Mesenchymal stem cell (in vitro differentiated cells and primary cell): ENCODE results near the gene MYCT1.
"Not testable (repeated sequence)": the region's sequence is repeated elsewhere in the genome, so short reads cannot be mapped to it uniquely, and the experiment has no call there.

Experiments used
- DNase-seq: peaks from one replicate; pipeline ENCODE4 v3.0.0-alpha.2; 2013
- H2AFZ ChIP-seq: one replicate; pipeline ENCODE4 v1.6.1; 2013; ENCODE audit warnings: low read depth, mild to moderate bottlenecking, control low read depth, inconsistent platforms, low read length, moderate library complexity
- H2AK5ac ChIP-seq: 2 replicates; pipeline ENCODE4 v1.6.1; 2013; ENCODE audit warnings: low read length, moderate library complexity, mild to moderate bottlenecking, inconsistent platforms; ENCODE audit not compliant: severe bottlenecking
- H2BK120ac ChIP-seq: one replicate; pipeline ENCODE4 v1.6.1; 2013; ENCODE audit warnings: low read depth, mild to moderate bottlenecking, inconsistent platforms, low read length, moderate library complexity
- H2BK12ac ChIP-seq, 2 experiments: one replicate each; pipeline ENCODE4 v1.6.1; 2013; ENCODE audit warnings: inconsistent platforms in 2 of 2, low read length in 2 of 2, mild to moderate bottlenecking in 2 of 2, moderate library complexity in 2 of 2, control low read depth in 1 of 2
- H2BK15ac ChIP-seq: one replicate; pipeline ENCODE4 v1.6.1; 2013; ENCODE audit warnings: mild to moderate bottlenecking, low read depth, inconsistent platforms; ENCODE audit not compliant: poor library complexity, severe bottlenecking
- H2BK5ac ChIP-seq: 2 replicates; pipeline ENCODE4 v1.6.1; 2013; ENCODE audit warnings: low read depth, mild to moderate bottlenecking, low read length, control low read depth, inconsistent platforms; ENCODE audit not compliant: poor library complexity, severe bottlenecking
- H3K14ac ChIP-seq, 2 experiments: one replicate each; pipeline ENCODE4 v1.6.1; 2013; ENCODE audit warnings: inconsistent platforms in 2 of 2, low read length in 2 of 2, control low read depth in 1 of 2, mild to moderate bottlenecking in 1 of 2, moderate library complexity in 1 of 2
- H3K18ac ChIP-seq, 2 experiments: one replicate each; pipeline ENCODE4 v1.6.1; 2013; ENCODE audit warnings: inconsistent platforms in 2 of 2, low read length in 2 of 2, control low read depth in 1 of 2, low read depth in 1 of 2, mild to moderate bottlenecking in 1 of 2
- H3K23ac ChIP-seq, 2 experiments: one replicate each; pipeline ENCODE4 v1.6.1; 2013; ENCODE audit warnings: inconsistent platforms in 2 of 2, low read length in 2 of 2, mild to moderate bottlenecking in 2 of 2, moderate library complexity in 2 of 2, control low read depth in 1 of 2
- H3K27ac ChIP-seq: 2 replicates; pipeline ENCODE4 v1.5.1; 2013; ENCODE audit warnings: mild to moderate bottlenecking, moderate library complexity, low read length, control low read depth, inconsistent platforms; ENCODE audit not compliant: poor library complexity, severe bottlenecking
- H3K27me3 ChIP-seq, 2 experiments: 2 replicates each; pipeline versions ENCODE4 v1.6.1 to v1.7.0; 2013; ENCODE audit warnings: low read length in 2 of 2, mild to moderate bottlenecking in 2 of 2, moderate library complexity in 2 of 2, control low read depth in 1 of 2, inconsistent platforms in 1 of 2; ENCODE audit not compliant: control insufficient read depth in 1 of 2, insufficient read depth in 1 of 2
- H3K36me3 ChIP-seq, 2 experiments: 2 replicates each; pipeline versions ENCODE4 v1.6.1 to v1.7.0; 2013; ENCODE audit warnings: low read length in 2 of 2, control low read depth in 1 of 2, inconsistent platforms in 1 of 2, low read depth in 1 of 2, mild to moderate bottlenecking in 1 of 2; ENCODE audit not compliant: insufficient read depth in 2 of 2, control insufficient read depth in 1 of 2
- H3K4ac ChIP-seq, 2 experiments: one replicate each; pipeline ENCODE4 v1.6.1; 2013; ENCODE audit warnings: inconsistent platforms in 2 of 2, low read length in 2 of 2, mild to moderate bottlenecking in 2 of 2, moderate library complexity in 2 of 2, control low read depth in 1 of 2, low read depth in 1 of 2
- H3K4me1 ChIP-seq: 2 replicates; pipeline ENCODE4 v1.6.1; 2013; ENCODE audit warnings: low read depth, low read length, control low read depth; ENCODE audit not compliant: control insufficient read depth, insufficient read depth
- H3K4me2 ChIP-seq: 2 replicates; pipeline ENCODE4 v1.6.1; 2013; ENCODE audit warnings: low read length, mild to moderate bottlenecking, inconsistent platforms; ENCODE audit not compliant: poor library complexity, severe bottlenecking
- H3K4me3 ChIP-seq, 2 experiments: 2 replicates each; pipeline versions ENCODE4 v1.5.1 to v1.7.0; 2013; ENCODE audit warnings: low read length in 2 of 2, mild to moderate bottlenecking in 2 of 2, control low read depth in 1 of 2, low read depth in 1 of 2; ENCODE audit not compliant: insufficient read depth in 1 of 2
- H3K79me1 ChIP-seq: replicated peaks from 2 replicates; pipeline ENCODE4 v1.6.1; 2013; ENCODE audit warnings: mild to moderate bottlenecking, control low read depth, low read length, inconsistent platforms; ENCODE audit not compliant: poor library complexity, severe bottlenecking
- H3K9ac ChIP-seq: 2 replicates; pipeline ENCODE4 v1.7.0; 2013; ENCODE audit warnings: mild to moderate bottlenecking, low read length, moderate library complexity
- H3K9me3 ChIP-seq: 2 replicates; pipeline ENCODE4 v1.7.0; 2013; ENCODE audit warnings: mild to moderate bottlenecking, low read length; ENCODE audit not compliant: control insufficient read depth
- H4K8ac ChIP-seq: one replicate; pipeline ENCODE4 v1.6.1; 2013; ENCODE audit warnings: inconsistent platforms, mild to moderate bottlenecking, low read length, moderate library complexity
- H4K91ac ChIP-seq: one replicate; pipeline ENCODE4 v1.6.1; 2013; ENCODE audit warnings: mild to moderate bottlenecking, low read length, inconsistent platforms
- WGBS: methylation state at CpG from one replicate; pipeline ENCODE4 v1.1.7; 2013; ENCODE audit warnings: mixed read lengths; 5-methylcytosine and 5-hydroxymethylcytosine counted together

The MYCT1 gene

GRCh38 chr6:152680879-152681517, 16.7 kb upstream of the MYCT1 start:
- no peaks in the 10 kb centered on the region for H3K9me3 ChIP-seq
- H4K8ac ChIP-seq = no peak overlapping the region
- H3K27ac ChIP-seq = no peak overlapping the region
- H3K27me3 ChIP-seq = no peaks in the 10 kb centered on the region
- H2BK5ac ChIP-seq = no peak overlapping the region
- no peak overlapping the region for H4K91ac ChIP-seq
- no peak overlapping the region for H2AK5ac ChIP-seq
- H2BK120ac ChIP-seq = no peak overlapping the region
- no peak overlapping the region for H3K18ac ChIP-seq
- no peaks in the 10 kb centered on the region for H3K4me1 ChIP-seq
- no peak overlapping the region for H3K14ac ChIP-seq
- no peak overlapping the region for H3K4me2 ChIP-seq
- H2BK12ac ChIP-seq = no peak overlapping the region
- H3K79me1 ChIP-seq = no peaks in the 10 kb centered on the region
- H2AFZ ChIP-seq = no peak overlapping the region
- WGBS = 15% methylated on average over 3 of the region's 3 CpGs
- no peak overlapping the region for H3K23ac ChIP-seq
- no peak overlapping the region for H3K4me3 ChIP-seq
- no peak overlapping the region for H2BK15ac ChIP-seq
- H3K9ac ChIP-seq = no peak overlapping the region
- DNase-seq = no peak
- no peak overlapping the region for H3K4ac ChIP-seq
- no peaks in the 10 kb centered on the region for H3K36me3 ChIP-seq

GRCh38 chr6:152682141-152682540, 15.6 kb upstream of the MYCT1 start:
- Histone ChIP-seq H2BK5ac (no peak overlapping the region), H3K27ac (no peak overlapping the region), H3K23ac (no peak overlapping the region), H3K4me1 (no peaks in the 10 kb centered on the region), H3K4me3 (no peak overlapping the region), H3K36me3 (no peaks in the 10 kb centered on the region), H2BK120ac (no peak overlapping the region), H3K4me2 (no peak overlapping the region), H3K9me3 (no peaks in the 10 kb centered on the region), H3K14ac (no peak overlapping the region), H3K9ac (no peak overlapping the region), H4K8ac (no peak overlapping the region), H3K18ac (no peak overlapping the region), H2AFZ (no peak overlapping the region), H2AK5ac (no peak overlapping the region), H2BK12ac (no peak overlapping the region), H2BK15ac (no peak overlapping the region), H3K79me1 (no peaks in the 10 kb centered on the region), H3K27me3 (no peaks in the 10 kb centered on the region), H4K91ac (no peak overlapping the region), H3K4ac (no peak overlapping the region)
- WGBS = 35% methylated on average over 8 of the region's 8 CpGs
- no peak for DNase-seq

DNA sequence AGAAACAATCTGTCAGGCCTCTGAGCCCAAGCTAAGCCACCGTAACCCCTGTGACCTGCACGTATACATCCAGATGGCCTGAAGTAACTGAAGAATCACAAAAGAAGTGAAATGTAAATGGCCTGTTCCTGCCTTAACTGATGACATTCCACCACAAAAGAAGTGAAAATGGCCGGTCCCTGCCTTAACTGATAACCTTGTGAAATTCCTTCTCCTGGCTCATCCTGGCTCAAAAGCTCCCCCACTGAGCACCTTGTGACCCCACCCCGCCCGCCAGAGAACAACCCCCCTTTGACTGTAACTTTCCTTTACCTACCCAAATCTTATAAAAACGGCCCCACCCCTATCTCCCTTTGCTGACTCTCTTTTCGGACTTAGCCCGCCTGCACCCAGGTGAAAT, 14.8 kb upstream of the MYCT1 start:
- H3K27ac ChIP-seq, H3K27me3 ChIP-seq, H3K18ac ChIP-seq, H3K36me3 ChIP-seq, H4K8ac ChIP-seq, H2BK12ac ChIP-seq, DNase-seq, H3K4ac ChIP-seq, H4K91ac ChIP-seq, H2BK15ac ChIP-seq, H3K9ac ChIP-seq, H3K79me1 ChIP-seq, H3K4me1 ChIP-seq, H3K23ac ChIP-seq, H2BK120ac ChIP-seq, H3K14ac ChIP-seq, H3K4me2 ChIP-seq, H3K9me3 ChIP-seq, H2AK5ac ChIP-seq, H3K4me3 ChIP-seq, H2BK5ac ChIP-seq, H2AFZ ChIP-seq: not testable (repeated sequence)
- WGBS = 34% methylated on average over 8 of the region's 8 CpGs

- H3K4me2 ChIP-seq = no peak overlapping the region
- H2BK15ac ChIP-seq = no peak overlapping the region
- H3K36me3 ChIP-seq = no peaks in the 10 kb centered on the region
- H3K4ac ChIP-seq = no peak overlapping the region
- H3K9ac ChIP-seq = no peak overlapping the region
- no peaks in the 10 kb centered on the region for H3K27me3 ChIP-seq
- no peak overlapping the region for H2AK5ac ChIP-seq
- no peak overlapping the region for H3K18ac ChIP-seq
- WGBS = 88% methylated on average over 12 of the region's 12 CpGs
- no peak overlapping the region for H2BK12ac ChIP-seq
- H4K91ac ChIP-seq = no peak overlapping the region
- no peak for DNase-seq
- no peak overlapping the region for H3K14ac ChIP-seq
- H3K4me3 ChIP-seq = no peak overlapping the region
- no peaks in the 10 kb centered on the region for H3K9me3 ChIP-seq
- H3K79me1 ChIP-seq = no peaks in the 10 kb centered on the region
- no peak overlapping the region for H3K27ac ChIP-seq
- no peak overlapping the region for H2AFZ ChIP-seq
- H4K8ac ChIP-seq = no peak overlapping the region
- H2BK120ac ChIP-seq = no peak overlapping the region
- no peak overlapping the region for H3K23ac ChIP-seq
- H2BK5ac ChIP-seq = no peak overlapping the region
- no peaks in the 10 kb centered on the region for H3K4me1 ChIP-seq
These were observed 11.9 kb upstream of the MYCT1 start for GRCh38 chr6:152685819-152686218.
